Neural progenitor cell (in vitro differentiated cells): Measurements from ENCODE around the gene LDLRAD2.

Experiments
- EZH2 ChIP-seq: fragments of 200-600 bp; sonication (generic); IDR thresholded peaks from 2 replicates; pipeline ENCODE4 v1.6.1; 2017; ENCODE audit warnings: antibody characterized with exemption, mild to moderate bottlenecking, moderate library complexity
- EZH2phosphoT487 ChIP-seq: fragments of 200-600 bp; sonication (generic); IDR thresholded peaks from 2 replicates; pipeline ENCODE4 v1.6.1; 2017; ENCODE audit warnings: antibody characterized with exemption
- TF ChIP-seq, protein P1 (sequence below): fragments of 200-600 bp; sonication (generic); IDR thresholded peaks from 2 replicates; pipeline ENCODE4 v1.5.1; 2017; ENCODE audit warnings: antibody characterized with exemption, mild to moderate bottlenecking

GRCh38 chr1:21851430-21852250 lies 39.6 kb downstream of the LDLRAD2 start:
- no peak for TF ChIP-seq EZH2
- TF ChIP-seq, protein P1, sequence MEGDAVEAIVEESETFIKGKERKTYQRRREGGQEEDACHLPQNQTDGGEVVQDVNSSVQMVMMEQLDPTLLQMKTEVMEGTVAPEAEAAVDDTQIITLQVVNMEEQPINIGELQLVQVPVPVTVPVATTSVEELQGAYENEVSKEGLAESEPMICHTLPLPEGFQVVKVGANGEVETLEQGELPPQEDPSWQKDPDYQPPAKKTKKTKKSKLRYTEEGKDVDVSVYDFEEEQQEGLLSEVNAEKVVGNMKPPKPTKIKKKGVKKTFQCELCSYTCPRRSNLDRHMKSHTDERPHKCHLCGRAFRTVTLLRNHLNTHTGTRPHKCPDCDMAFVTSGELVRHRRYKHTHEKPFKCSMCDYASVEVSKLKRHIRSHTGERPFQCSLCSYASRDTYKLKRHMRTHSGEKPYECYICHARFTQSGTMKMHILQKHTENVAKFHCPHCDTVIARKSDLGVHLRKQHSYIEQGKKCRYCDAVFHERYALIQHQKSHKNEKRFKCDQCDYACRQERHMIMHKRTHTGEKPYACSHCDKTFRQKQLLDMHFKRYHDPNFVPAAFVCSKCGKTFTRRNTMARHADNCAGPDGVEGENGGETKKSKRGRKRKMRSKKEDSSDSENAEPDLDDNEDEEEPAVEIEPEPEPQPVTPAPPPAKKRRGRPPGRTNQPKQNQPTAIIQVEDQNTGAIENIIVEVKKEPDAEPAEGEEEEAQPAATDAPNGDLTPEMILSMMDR = no peak
- no peak for TF ChIP-seq EZH2phosphoT487
